GM18526 (cell line): Measurements from ENCODE around the gene CKAP2.

ENCODE experiments used
- POLR2A ChIP-seq: IDR thresholded peaks from 3 replicates; pipeline ENCODE4 v1.6.1; 2011; ENCODE audit not compliant: insufficient read length; ENCODE audit errors: extremely low read depth

The CKAP2 gene

DNA sequence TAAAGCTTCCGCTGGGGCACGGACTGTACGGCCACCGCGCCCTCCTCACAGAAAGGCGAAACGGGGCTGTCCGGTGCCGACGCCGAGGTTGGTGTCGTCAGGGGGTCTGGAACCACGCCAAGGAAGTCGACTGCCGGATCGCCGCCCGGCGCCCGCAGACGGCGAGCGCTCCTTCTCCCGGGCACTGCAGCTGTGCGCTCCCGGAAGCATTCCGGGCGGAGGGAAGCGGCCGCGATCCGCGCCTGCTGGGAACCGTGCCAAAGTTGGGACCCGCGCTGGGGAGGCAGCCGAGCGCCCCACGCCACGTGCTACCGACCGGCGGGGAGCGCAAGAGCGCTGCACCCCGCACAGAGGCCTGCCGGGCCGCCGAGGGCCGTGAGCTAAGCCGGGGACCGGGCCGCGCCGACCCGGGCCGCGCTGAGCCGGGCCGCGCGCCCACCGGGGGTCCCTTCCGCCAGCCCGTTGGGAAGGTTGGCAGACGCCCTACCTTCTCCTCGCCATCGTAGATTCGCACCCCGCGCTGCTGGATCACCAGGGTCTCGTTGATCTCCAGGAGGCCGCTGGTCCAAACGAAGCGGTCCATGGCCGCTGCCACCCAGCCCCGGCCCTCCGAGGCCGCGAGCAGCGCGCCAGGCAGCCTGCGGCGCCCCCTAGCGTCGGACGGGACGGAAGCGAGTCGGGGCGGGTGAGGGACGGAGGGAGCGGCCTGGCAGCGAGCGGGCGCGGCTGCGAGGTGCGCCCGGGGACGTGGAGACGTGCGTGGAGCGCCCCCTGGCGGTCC, 5.1 kb upstream of the CKAP2 start, which contains the start of gene VPS36:
Gene VPS36, minus strand, starts transcription at position 623 of the 781 bp plus-strand sequence. Its CDS starts 40 bp downstream, at position 583.
- TF ChIP-seq POLR2A = peak; percentile 77

DNA sequence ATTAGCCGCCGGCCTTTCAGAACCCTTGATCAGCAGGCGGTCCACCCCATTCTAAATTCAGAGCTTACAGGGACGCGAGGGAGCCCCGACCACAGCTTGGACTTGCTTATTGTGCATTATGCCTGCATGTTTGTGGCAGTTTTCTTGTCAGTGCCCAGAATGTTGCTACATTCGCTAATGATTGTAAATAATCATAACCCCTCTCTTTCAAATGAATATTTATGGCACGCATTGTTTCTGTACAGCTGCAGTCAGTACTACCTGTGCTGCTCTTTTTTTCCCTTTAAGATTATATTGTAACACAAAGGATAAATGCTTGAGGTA, 4.5 kb upstream of the CKAP2 start:
- TF ChIP-seq POLR2A = no peak

GRCh38 chr13:52451135-52451804, 4.0 kb upstream of the CKAP2 start:
- no peak for TF ChIP-seq POLR2A

DNA sequence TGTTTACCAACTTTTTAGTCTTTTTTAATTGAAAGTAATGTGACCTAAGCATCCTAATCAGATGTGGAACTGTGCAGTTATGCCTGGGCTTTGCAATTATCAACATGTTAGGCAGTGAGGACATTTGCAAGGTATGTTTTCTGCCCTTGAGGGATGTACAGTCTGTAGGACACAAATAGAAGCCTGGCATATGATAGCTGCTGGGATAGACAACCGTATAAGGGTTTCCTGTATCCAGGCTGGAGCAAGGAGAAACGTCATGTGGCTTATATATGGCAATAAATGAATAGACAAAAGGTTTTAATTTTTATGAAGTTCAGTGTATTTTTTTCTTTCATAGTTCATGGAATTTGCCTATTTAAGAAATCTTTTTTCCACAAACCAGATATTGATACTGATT, 2.8 kb upstream of the CKAP2 start:
- no peak for TF ChIP-seq POLR2A

DNA sequence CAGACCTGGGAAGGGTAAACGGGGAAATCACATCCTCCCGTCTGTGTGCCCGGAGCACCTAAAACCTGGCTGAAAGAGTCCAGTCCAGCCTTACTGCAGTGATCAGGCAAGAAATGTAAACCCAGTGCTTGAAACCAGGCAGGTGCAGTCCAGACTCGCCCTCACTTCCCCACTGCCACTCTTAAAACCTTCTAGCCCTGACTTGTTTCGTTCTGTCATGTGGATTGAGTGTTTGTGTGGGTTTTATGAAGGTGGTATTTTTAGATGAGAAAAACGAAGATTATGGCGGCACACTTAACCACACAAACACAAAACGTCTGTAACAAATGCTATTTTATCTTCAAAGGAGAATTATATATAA, 839 bp upstream of the CKAP2 start:
- no peak for TF ChIP-seq POLR2A

DNA sequence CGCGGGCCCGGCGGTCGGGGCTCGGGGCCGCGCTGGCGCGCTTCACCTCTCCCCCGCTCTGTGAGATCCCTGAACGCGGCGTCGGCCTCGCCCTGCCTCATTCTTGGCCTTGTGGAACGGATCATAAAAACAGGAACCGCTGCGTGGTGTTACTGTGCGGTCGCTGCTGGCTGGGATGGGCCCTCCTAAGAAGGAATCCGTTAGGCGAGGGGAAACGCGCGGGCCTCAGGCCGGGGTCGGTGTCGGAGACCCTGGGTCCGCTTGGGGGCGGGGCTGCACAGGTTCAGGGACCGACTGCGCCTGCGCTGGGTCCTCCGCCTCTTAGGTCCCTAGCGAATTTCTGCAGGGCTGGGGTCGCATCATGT, 381 bp downstream of the CKAP2 start:
- TF ChIP-seq POLR2A = no peak

DNA sequence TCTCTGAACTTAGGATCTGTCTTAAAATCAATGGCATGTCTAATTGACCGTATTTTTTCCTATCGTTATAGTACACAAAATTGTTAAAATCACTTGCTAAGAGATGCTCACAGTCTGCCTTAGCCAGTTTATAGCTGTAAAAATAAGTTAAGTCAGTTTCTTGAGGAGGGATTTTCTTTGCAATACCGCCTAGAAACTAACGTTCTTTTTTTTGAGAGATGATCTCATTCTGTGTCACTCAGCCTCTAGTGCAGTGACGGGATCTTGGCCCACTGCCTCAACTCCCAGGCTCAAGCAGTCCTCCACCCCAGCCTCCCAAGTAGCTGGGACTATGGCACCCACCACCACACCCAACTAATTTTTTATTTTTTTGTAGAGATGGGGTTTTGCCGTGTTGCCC, 4.4 kb downstream of the CKAP2 start:
- no peak for TF ChIP-seq POLR2A

DNA sequence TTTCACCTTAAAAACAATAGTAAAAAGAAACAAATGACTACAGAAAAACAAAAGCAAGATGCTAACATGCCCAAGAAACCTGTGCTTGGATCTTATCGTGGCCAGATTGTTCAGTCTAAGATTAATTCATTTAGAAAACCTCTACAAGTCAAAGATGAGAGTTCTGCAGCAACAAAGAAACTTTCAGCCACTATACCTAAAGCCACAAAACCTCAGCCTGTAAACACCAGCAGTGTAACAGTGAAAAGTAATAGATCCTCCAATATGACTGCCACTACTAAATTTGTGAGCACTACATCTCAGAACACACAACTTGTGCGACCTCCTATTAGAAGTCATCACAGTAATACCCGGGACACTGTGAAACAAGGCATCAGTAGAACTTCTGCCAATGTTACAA, 6.0 kb downstream of the CKAP2 start:
- no peak for TF ChIP-seq POLR2A

DNA sequence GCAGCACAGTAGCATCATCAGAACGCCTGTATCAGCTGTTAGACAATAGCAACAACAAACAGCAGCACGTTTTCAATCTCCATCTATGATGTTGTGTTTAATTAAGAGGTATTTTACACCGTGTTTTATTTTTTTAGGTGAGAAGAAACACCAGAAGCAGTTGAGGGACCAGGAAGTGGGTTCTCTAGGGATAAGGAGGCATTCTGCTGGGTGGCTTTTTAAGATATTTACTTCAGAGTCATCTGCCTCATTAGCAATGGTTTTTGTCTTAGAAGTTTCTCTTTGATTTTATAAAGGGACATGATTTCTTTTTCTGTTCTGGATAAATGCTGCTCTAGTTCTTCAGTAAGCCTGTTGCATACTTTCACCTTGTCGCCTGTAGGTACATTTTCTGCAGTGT, 8.2 kb downstream of the CKAP2 start:
- no peak for TF ChIP-seq POLR2A
